ENCODE data around the gene ABCC12.

ABCC12 gene

GRCh38 chr16:48165961-48166578, 10.3 kb upstream of the ABCC12 start:
- DNase-seq, result no peak

GRCh38 chr16:48164907-48165715, 9.3 kb upstream of the ABCC12 start:
- peak; percentile 78 for DNase-seq

GRCh38 chr16:48162839-48163410, 7.1 kb upstream of the ABCC12 start:
- no peak for DNase-seq

- no peak for DNase-seq
Measured at GRCh38 chr16:48161906-48162305, 6.1 kb upstream of the ABCC12 start.

- DNase-seq, result no peak
Measured at GRCh38 chr16:48160575-48160974, 4.8 kb upstream of the ABCC12 start.

GRCh38 chr16:48158296-48158695, 2.5 kb upstream of the ABCC12 start:
- DNase-seq, result peak; percentile 61

GRCh38 chr16:48157794-48158193, 2.0 kb upstream of the ABCC12 start:
- peak; percentile 24 for DNase-seq

GRCh38 chr16:48157302-48157701, 1.5 kb upstream of the ABCC12 start:
- DNase-seq, result no peak

- DNase-seq, result peak; percentile 92
Measured at GRCh38 chr16:48156790-48157209, 1.0 kb upstream of the ABCC12 start.

GRCh38 chr16:48153774-48154173, 2.0 kb downstream of the ABCC12 start:
- no peak for DNase-seq

- no peak for DNase-seq
Measured at GRCh38 chr16:48152226-48152625, 3.6 kb downstream of the ABCC12 start.

GRCh38 chr16:48150707-48151106, 5.1 kb downstream of the ABCC12 start:
- DNase-seq, result no peak

GRCh38 chr16:48146710-48147109, 9.1 kb downstream of the ABCC12 start:
- DNase-seq, result no peak

GRCh38 chr16:48146131-48146530, 9.7 kb downstream of the ABCC12 start:
- no peak for DNase-seq

GRCh38 chr16:48143812-48144368, 11.9 kb downstream of the ABCC12 start:
- DNase-seq, result no peak

- no peak for DNase-seq
Measured at GRCh38 chr16:48140821-48141220, 15.0 kb downstream of the ABCC12 start.

GRCh38 chr16:48139517-48139916, 16.3 kb downstream of the ABCC12 start:
- DNase-seq, result no peak

- DNase-seq, result no peak
Measured at GRCh38 chr16:48138543-48138942, 17.2 kb downstream of the ABCC12 start.

- DNase-seq, result no peak
Measured at GRCh38 chr16:48137822-48138221, 18.0 kb downstream of the ABCC12 start.

- DNase-seq, result no peak
Measured at GRCh38 chr16:48136547-48137360, 19.0 kb downstream of the ABCC12 start.

- DNase-seq, result no peak
Measured at GRCh38 chr16:48133455-48134211, 22.2 kb downstream of the ABCC12 start.

- no peak for DNase-seq
Measured at GRCh38 chr16:48132696-48133095, 23.1 kb downstream of the ABCC12 start.
